T-helper 2 cell treated with Interferon-gamma antibody and Interleukin-4, amounts not matched to agents 100 ng/mL and 5 ng/mL, for 36 hours (primary cell): ENCODE results near the gene KRT20. TPM values are rescaled to one million over a fixed set of nuclear protein-coding genes. Genes with fewer than 3 reads are reported as not detected.
"Not testable (repeated sequence)": the region's sequence is repeated elsewhere in the genome, so short reads cannot be mapped to it uniquely, and the experiment has no call there.

ENCODE experiments used
- intact Hi-C: fragments of 100-400 bp; cut with micrococcal nuclease; formaldehyde crosslinking; loops from one replicate; pipeline ENCODE4 v1.15.1; 2023
- total RNA-seq: library from RNA; stranded (reverse); gene quantifications from 2 replicates; pipeline ENCODE4 v1.2.3, GENCODE V29; 2022

Gene KRT20, protein sequence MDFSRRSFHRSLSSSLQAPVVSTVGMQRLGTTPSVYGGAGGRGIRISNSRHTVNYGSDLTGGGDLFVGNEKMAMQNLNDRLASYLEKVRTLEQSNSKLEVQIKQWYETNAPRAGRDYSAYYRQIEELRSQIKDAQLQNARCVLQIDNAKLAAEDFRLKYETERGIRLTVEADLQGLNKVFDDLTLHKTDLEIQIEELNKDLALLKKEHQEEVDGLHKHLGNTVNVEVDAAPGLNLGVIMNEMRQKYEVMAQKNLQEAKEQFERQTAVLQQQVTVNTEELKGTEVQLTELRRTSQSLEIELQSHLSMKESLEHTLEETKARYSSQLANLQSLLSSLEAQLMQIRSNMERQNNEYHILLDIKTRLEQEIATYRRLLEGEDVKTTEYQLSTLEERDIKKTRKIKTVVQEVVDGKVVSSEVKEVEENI
- not detected in 2 replicates for total RNA-seq

DNA sequence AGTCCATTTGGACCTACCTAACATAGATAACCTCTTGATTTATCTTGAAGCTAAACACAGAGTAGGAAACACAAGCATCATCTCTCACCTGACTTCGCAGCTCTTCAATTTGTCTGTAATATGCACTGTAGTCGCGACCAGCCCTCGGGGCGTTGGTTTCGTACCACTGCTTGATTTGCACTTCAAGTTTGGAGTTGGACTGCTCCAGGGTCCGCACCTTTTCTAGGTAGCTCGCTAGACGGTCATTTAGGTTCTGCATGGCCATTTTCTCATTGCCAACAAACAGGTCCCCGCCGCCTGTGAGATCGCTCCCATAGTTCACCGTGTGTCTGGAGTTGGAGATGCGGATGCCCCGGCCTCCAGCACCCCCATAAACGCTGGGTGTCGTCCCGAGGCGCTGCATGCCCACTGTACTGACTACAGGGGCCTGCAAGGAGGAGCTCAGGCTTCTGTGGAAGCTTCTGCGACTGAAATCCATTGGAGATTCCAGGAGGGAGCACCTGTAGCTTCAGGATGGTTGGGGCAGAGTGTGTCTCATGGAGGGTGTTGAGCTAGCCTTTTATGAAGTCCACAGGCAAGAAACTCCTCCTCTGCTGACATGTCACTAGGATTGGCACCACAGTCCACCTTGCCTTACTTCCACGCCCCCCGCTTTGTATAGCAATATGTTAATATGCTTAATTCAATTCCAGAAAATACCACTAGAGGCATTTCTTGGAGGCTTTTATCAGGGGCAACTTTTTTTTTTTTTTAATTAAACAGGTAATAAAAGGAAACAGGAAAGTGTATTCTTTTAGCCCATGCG is at the start of gene KRT20:
Gene KRT20 (minus strand): TSS at position 535 of the 805 bp plus-strand sequence. CDS start 57 bp downstream, at position 478.
- intact Hi-C loops: no loop called here

DNA sequence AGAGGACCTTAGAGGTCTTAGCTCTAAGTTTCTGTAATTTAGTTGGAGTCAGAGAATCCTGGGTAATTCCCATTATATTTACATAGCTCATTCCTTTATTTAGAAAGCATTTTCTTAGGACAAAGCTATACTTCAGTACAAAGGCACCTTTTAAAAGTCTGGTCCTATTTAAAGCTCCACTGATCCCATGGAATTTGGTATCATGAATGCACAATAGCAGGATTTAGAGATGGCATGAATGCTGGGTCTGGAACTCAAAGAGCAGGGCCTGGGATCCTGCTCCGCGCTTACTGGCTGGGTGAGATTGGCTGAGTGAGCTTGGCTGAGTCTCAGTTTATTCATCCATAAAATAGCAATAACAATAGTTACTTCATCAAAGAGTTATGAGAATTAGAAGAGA is 47.6 kb upstream of the KRT20 start:
- intact Hi-C loops: no loop called here

DNA sequence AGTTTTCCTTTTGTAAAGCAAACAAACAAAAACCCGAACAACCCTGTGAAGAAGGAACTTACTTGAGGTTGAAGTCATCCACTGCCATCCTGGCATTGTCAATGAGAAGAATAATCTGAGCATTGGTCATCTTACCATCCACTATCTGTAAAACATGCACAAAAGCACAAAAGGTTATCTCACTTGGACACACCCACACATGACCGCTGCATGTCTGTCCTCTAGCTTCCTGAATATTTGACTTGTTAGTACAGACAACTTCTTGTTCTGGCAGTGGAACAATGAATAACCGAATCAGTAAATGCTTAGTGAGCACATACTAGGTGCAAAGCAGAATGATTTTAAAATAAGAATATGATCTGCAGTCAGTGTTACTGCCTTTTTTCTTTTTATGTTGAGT is 46.3 kb upstream of the KRT20 start:
- intact Hi-C loops: no loop called here

DNA sequence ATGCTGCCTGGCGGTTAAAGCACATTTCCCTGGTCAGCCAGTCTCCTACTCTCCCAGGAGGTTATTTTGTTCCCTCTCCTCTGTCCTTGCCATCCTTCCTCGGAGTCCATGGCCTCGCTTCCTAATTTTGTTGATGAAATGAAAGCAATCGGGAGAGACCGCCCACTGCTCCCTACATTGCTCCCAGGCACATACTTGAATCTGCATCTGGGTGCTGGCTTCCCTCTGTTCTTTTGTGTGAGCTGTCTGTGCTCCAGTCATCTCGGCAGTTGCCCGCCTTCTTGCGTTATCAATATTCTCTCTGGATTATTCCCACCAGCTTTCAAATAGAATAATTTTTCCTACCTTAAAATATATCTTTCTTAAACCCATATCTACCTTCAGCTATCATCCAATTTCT is 41.3 kb upstream of the KRT20 start:
- intact Hi-C loops: no loop called here

DNA sequence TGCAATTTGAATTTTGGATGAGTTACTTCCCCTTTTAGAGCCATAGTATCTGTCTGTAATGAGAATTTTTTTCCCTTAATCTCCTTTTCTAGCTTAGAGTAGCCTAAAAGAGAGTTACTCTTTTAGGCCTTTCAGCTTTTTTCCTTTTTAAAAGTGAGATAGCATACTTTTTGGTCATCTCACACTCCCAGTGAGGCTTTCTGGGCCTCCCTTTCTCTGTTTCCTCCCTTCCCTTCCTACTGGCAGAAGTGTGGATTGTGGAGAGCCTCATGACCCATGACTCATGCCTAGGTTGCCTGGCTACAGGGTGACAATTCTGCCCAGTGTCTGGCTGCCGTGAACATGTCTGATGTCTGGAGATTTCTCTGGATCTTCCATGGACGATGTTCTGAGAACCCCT is 37.2 kb upstream of the KRT20 start:
- intact Hi-C loops: no loop called here

DNA sequence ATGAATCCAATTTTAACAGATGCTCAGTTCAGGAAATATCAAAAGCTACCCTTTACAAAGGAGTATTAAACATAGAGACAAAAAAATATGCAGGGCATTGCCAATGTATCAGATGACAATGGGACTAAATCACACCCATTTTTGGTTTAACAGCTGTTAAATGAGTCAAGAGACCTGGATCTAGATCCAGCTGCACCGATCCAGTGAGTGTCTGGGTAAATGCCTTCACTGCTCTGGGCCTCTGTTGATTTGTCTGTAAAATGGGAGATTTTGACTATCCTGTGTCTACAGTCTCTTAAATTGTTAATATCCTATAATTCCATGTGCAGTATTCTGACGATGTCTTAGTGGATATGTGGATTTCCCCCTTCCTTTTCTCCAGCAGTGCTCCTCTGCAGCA is 36.0 kb upstream of the KRT20 start:
- intact Hi-C loops: no loop called here

DNA sequence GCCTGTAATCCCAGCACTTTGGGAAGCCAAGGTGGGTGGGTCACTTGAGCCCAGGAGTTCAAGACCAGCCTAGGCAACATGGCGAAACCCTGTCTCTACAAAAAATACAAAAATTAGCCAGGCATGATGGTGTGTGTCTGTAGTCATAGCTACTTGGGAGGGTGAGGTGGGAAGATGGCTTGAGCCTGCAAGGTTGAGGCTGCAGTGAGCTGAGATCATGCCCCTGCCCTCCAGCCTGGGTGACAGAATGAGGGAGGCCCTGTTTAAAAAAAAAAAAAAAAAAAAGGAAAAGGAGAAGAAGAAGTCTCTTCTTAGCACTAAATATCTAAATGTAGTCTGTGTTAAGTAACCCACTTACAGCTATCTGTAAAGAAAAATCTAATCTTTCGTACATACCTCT is 32.1 kb upstream of the KRT20 start:
- intact Hi-C loops: not testable (repeated sequence)

DNA sequence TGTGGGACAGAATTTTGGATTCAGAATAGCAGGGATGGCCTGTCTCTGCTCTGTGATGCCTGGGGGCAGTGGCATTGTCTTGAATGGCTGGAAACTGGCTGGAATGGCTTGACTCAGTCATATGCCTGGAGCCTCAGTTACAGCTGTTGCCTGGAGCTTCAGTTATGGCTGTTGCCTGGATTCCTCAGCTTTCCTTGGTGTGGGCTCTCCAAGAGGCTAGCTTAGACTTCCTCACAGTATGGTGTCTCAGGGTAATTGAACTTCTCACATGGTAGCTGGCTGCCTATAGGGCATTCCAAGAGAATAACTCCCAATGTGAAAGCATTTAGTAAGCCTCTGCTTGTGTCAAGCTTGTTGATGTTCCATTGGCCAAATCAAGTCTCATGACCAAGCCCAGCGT is 31.3 kb upstream of the KRT20 start:
- intact Hi-C loops: no loop called here

DNA sequence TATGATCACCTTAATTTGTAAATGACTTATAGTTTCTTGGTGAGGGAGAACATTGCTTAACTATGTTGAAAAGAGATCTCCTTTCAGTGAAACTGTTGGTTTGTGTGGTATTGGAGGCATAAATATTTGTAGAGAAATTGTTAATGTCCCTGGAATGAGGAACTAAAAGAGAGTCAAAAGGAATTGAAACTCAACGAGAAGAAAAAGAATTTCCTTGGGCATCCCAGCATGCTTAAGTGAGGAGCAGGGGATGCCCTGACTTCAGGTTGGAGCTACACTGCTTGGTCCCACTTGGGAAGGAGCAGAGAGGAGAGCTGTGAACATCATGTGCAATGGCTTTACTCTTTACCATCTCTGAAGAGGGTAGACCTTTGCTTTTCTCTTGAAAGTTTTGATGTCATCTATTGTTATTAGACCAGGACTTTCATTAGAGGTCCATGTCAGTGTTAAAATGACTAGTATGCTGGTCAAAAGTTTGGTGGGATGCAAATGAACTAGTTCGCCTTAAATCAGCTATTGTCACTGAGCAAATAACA is 30.7 kb upstream of the KRT20 start:
- intact Hi-C loops: no loop called here

DNA sequence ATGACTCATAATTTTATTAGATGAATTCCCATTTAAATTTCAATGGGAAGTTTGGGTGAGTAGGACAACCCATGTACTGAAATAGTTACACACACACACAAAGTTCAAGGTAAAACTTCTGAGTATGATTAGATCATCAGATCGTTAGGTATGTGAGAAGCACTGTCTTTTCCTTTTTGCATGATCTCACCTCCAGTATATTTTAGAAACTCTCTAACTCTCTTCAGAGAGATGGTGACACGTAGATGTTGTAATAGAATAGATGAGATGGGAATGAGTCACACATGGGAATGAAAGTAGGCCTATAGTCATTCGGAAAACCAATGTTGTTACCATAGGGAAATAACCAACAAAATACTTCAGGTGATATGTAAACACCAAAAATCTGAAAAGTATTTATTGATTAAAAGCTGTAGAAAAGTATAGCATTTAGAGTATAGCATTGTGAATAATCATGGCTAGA is 30.2 kb upstream of the KRT20 start:
- intact Hi-C loops: no loop called here

DNA sequence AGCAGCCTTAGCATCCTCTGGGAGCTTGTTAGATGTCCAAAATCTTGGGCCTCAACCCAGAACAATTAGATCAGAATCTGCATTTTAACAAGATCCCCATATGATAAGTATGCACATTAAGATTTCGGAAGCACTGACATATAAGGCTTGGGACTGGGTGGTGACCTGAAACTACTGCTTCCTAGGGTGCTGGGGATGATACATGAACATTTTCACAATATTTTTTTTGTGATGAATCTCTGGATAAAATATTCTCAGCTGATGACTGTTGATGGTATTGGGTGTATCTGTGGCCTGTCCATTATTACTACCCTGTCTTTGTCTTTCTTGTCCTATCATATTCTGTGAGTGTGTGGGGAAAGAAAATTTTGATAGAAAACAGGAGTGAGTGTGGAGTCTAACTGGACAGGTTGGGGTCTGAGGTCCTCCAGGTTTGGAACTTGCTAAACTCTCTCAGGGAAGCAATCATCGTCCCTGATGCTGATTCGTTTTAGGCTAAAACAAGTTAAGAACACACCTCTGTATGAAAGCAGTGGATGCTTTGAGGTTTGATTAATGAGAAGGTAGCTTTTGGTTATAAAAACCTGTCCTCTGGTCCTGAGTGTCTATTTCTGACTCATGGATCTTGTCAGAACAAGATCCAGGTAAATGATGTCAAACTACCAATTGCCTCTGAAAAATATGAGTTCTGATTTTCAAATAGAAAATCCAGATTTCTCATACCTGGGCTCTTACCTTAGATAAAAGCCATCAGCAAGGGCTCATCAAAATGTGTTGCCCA is 29.2 kb upstream of the KRT20 start:
- intact Hi-C loops: no loop called here

DNA sequence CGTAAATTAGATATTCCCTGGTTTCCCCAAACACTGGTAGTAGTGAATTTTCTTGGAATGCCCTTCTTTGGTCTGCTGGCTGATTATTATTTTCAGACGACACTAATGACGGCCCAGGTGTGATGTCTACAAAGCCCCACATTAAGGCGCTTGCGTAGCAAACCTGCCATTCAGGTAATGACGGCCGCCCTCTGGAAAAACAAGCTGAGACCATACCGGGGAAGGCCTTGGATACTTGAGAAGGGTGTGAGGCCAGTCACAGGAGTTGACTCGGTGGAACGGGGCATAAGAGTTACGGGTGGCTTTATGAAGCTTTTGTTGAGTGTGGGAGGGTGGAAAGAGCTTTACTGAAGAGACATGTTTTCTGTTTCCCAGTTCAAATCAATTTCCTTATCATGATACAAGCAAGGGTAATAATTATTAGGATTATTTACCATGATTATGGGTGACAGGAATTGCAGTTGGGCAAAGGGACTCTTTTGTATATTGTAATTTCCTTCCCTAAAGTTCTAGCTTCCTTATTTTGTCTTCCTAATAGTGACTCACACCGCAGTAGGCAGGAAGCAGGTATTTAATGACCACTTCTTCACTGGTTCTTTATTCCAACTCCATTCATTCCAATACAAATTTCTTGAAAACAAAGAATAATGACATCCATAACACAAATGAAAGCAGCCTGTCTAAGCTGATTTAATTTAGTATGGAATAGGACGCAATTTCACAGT is 27.6 kb upstream of the KRT20 start:
- intact Hi-C loops: no loop called here

DNA sequence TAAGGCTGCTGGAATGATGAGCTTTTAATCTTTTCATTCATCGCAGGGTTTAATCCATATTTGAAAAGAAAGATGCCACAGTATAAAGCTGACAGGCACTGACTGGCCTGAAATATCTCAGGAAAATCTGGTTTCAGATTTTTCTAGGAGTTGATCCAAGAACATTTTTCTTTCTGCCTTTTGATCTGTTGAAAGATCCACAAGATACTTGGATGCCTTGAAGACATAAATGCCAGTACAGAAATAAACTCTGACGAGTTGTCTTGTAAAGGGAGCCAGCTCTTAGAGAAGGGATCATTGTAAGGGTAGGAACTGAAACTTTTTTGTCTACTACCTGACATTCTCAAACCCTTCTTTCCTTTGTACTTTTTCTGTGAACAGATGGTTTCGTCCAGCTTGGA is 25.4 kb upstream of the KRT20 start:
- intact Hi-C loops: no loop called here

DNA sequence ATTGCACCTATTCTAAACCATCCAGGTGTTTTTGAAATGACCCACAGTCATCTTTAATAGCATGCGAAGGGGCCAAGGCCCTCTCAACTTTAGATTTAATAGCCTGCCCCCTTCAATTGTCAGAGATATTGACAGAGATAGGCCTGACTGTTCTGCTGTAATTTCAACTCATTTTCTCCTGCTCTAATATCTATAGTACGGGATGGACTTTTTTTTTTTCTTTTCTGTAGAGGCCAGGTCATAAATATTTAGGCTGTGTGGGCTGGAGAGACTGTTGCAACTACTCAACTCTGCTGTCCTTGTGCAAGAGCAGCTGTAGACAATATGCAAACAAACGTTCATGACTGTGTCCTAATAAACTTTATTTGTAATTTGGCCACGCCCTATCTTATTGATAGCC is 24.7 kb upstream of the KRT20 start:
- intact Hi-C loops: loop anchor here (5.0 kb wide), 2 partner anchors 638 to 738 kb away; no protein-coding TSS in a partner anchor

DNA sequence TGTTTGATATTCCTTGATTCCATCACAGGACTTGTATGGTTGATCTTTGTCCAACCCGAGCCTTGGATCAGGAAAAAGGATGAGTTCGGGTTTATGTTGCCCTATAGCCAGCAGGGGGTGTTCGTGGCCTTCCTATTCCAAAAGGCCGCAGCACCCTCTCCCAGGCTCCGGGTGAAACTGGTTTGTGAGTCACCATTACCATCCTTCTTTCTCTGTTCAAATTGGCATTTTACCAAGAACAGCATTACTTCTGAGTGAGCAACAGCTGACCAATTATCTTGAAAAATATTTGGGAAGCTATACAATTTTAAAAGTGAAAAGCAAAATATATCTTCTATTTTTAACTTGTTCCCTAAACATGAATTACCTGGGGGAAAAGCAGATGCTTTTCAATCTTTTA is 24.3 kb upstream of the KRT20 start:
- intact Hi-C loops: loop anchor here (5.0 kb wide), 2 partner anchors 638 to 738 kb away; no protein-coding TSS in a partner anchor

DNA sequence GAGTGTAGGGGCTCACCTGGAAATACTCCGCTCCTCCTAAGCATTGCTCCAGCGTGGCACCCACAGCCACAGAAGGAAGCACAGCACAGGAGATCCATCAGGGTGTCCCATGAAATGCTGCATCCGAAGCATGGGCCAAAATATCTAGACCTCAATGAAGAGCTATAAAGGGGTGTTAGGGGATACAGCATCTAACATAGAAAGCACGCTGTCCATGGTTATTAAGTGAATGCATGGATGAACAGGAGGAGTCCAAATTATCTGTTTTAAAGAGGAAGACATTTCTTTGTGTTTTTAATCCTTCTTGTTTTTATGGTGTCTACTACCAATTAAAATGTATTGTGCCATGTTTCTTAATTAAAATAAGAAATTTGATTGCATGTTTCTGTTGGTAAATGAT is 21.6 kb upstream of the KRT20 start:
- intact Hi-C loops: loop anchor here (5.0 kb wide), 2 partner anchors 641 to 741 kb away; no protein-coding TSS in a partner anchor

DNA sequence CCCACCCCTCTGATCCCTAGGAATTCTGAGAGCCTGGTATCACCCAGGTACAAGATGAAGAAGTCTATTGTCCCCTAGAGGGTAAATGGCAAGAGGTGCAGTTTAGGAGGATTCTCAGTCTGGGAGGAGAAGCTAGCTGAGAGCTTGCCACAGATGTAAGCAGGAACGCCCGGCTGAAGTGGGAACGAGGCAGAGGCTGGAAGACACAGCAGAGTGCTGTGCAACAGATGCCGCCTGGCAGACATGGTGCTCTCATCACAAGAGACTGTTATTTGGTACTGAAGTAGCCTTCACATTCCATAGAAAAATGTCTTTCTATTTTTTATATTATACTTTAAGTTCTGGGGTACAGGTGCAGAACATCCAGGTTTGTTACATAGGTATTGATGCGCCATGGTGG is 20.3 kb upstream of the KRT20 start:
- intact Hi-C loops: loop anchor here (5.0 kb wide), 2 partner anchors 642 to 742 kb away; no protein-coding TSS in a partner anchor

DNA sequence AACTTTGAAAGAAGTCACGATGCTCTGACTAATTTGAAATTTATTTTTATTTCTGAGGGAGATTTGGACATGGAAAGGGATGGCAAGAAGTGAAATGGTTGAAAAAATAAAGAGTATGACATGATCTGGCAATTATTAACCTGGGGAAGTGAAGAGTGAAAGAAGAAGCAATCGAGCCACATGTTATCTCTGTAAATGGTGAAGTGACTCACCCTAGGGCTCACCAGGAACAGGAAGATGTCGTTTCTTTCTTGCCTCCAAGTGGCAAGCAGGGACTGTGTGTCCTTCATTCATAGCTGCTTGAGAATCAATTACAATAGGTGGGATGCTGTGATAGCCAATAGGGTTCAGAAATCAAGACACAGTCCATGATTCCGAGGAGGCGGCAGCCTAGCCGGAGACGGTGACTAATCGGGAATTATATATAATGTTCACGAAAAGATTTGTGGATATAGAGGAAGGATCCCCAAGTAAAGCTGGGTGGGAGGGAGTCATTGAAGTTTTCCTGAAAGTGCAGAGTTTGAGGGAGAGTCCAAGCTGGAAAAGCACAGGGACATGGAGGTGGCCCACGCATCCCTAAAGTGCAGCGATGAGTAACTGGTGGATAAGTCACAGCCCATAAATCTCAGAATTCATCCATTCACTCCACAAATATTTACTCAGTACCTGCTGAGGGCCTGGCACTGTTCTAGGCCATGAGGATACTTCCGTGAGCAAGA is 18.2 kb upstream of the KRT20 start:
- intact Hi-C loops: no loop called here

DNA sequence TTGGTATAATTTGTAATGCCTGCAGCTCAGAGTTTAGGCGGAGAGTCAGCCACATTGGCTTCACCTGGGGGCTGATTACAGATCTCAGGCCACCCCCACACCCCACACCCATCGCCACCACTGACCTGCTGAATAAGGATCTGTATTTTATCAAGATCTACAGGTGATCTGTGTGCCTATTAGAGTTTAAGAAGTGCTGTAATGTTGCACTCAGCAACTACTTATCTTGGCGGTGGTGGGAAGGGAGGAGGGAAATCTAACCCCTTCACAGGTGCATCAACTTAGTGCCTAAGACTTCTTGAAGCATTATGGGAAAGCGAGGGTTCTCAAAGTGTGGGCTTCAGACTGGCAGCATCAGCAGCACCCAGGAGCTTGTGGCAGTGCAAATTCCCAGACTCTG is 17.5 kb upstream of the KRT20 start:
- intact Hi-C loops: no loop called here

DNA sequence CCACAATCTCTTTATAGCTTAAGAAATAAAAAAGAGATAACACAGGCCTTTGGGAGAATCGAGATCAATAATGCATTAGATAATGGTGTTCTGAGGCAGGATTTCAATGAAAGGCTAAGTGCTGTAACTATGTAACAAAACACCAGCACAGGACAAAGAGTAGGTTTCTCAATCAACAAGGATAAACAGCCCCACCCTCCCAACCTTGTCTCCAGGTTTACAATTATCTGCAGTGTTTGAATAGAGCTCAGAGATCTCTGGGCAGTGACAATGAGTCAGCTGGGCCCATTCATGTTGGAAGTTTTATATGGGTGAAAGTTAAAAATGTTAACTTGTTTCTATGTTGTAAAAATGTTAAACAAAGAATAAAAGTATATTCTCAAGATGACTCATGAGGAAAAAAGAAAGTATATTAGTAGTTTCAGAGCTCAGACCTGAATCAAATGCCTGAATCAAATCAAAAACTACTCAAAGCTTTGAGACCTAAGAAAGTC is 17.0 kb upstream of the KRT20 start:
- intact Hi-C loops: no loop called here
